GM19452 (cell line): Measurements from ENCODE around the gene DPM1.
A peak's percentile ranks its signal among the peaks of the same experiment; 100 is the strongest.

Source experiments
- ATAC-seq: cut with Tn5 transposase; IDR thresholded peaks from one replicate; pipeline ENCODE4 v1.9.1; 2021; ENCODE audit not compliant: unreplicated experiment

DPM1 gene

DNA sequence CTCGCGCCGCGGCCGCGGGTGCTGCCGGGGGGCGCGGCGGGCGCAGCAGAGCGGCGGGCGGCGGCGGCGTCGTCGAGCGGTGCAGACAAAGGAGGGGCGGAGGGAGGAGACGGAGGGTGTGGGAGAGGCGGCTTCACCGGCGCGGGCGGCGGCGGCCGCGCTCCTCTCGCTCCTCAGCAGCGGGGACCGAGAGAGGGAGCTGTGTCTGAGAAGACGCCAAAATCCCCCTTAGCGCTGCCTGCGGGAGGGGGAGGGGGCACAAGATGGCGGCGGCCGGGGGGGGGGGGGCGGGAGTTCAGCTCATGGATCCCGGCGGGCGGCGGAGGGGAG, 27.4 kb downstream of the DPM1 start:
- ATAC-seq = no peak

DNA sequence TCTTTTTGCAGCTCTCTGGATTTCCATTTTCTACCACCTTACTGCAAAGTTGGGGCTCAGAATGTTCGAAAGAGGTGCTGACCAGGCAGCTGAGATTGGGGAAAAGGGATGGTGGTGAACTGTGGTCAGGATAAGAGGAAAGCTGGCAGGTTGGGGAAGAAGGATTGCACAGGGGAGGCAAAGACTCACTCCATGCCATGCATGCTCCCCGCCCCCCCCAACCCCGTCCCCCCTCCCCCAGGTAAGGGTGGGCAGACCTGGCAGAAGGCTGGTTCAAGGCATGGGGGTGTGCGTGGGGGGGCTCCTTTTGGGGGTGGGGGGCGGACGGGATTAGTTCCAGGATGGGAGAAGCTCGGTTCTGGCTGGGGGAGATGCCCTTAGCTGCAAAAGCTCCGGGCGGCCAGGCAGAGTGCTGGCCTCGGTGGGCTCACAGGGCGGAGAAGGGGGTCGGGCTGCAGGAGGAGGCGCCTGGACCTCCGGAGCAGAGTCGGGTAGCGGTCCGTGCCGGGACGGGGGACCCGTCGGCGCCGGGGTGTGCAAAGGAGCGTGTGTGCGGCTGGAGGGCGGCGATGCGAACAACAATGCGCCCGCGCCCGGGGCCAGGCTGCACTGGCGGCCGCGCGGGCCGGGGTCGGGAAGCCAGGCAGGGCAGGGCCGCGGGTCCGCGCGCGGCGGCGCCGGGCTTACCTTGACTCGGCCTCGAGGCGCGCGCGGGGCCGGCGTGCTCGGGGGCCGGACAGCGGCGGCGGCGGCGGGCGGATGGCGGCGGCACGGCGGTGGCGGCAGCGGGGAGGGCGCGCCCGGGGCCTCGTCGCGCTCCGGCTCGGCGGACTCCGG, 28.0 kb downstream of the DPM1 start:
- no peak for ATAC-seq

DNA sequence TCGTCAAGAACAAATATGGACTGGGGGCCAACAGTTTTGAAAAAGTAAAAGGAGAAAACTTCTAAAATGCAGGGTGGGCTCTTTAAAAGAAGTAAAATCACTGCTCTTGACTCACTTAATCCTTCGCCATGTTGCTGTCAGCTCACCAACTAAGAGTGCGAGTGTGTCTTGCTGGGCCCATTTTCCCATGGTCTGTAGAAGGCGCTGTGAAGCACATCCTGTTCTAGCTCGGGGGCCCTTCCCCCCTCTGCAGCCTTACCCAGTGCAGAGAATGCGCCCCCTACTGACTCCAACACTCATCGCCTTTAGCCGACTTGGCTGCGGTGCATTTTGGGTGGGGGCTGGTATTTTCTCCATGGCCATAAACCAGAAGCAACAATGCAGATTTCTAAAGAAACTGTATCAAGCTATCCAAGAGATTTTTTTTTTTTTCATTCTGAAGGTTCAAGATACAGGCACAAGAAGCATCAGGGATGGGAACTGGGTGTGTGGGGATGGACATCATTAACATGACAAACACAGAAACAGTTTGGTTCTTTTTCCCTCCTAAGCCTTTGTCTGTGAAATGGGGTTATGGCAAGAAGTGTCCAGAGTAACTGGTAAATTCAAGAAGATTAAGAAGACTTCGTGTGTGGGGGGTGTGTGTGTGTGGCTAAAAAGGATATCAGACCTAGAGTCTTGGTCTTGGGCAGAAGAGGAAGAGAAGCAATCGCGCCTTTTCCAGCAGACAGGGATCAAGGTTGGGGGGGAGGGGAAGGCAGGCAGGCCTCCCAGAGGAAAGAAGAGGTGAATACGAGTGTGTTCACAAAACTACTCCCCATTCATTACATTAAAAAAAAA, 28.8 kb downstream of the DPM1 start:
- ATAC-seq = peak; percentile 60

DNA sequence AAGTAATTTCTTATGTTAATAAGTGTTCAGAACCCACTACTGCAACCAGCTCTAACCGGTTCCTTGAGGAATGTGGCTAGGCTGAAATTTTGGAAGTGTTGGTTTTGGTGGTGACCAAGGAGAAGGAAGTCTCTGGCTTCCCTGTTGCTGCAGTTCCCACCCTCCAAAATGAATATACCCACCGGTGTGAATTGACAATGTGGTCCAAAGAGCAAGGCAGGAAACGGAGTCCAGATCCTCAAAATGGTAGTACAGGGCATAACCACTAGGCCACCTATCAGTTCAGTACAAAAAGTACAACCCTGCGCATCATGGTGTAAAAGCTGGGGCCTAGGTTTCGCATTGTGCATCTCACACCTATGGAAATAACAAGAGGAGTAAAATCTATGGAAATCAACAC, 29.9 kb downstream of the DPM1 start:
- no peak for ATAC-seq

DNA sequence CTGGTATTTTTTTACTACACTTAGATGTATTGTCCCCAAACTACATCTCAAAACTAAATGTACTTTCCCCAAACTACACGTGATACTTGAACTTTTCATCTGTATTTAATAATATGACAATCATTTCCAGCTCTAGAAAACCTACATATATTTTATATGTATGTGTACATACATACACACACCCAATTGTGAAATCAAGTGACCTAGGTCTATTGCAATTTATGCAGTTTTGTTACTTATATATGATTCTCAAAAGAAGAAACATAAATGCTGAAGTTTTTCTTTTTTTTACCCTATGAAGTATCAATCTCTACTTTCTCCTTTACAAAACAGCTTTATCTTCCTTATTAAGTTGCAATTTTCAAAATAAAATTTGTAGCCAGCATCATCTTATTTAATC, 31.8 kb downstream of the DPM1 start:
- ATAC-seq = no peak

DNA sequence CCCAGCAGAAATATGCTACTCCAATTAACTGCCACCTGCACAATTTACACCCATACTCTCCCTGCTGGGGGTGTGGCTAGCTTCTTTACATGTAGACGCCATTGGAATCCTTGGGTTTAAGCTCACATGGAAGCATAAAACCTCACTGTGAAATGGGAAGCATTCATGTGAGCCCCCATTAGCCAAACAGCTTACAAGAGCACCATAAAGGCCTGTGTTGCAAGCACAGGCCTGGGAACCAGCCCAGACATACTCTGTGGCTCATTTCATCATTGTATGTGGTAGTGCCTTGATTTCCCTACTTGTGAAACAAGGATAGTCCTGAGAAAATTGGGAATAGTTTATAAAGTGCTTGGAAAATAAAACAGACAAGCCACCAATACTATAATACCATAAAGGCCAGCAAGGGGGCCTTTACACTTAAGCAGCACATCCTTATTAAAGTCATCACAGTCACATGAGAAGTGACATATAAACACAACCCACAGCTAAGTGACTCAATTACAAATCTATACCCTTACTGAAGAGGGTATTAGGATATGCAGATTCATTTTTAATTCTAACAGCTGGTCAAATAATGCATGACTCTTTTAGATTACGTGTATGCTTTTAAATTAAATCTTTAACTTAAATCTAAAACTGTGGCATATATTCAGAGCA, 33.9 kb downstream of the DPM1 start:
- ATAC-seq = no peak

DNA sequence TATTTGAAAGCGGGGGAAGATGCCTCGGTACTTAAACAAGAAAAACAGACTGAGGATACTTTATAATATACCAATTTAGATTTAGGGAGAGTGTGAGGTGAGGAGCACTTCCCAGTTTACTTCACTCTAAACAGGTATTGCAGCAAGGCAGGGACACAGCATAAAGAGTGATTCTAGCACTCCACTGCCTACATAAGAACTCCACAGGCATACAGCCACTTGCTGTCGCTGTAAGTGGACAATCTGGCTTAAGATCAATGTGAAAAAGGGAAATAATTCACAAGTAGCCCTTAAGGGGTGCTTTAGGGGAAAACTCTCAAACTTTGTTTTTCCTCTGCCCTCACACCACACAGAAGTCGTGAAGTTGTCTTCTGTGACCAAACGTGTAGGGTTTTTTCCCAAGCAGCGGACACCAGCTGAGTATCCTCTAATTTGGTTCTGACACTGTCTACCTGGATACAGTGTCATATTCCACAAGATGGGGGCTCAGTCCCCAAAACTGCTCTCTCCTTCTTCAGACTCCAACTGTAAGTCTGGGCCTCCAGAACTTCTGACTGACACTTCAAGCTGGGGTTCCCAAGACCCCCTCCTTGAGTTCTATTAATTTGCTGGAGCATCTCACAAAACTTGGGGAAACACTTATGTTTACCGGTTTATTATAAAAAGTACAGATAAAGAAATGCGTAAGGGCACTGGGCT, 36.4 kb downstream of the DPM1 start:
- no peak for ATAC-seq

DNA sequence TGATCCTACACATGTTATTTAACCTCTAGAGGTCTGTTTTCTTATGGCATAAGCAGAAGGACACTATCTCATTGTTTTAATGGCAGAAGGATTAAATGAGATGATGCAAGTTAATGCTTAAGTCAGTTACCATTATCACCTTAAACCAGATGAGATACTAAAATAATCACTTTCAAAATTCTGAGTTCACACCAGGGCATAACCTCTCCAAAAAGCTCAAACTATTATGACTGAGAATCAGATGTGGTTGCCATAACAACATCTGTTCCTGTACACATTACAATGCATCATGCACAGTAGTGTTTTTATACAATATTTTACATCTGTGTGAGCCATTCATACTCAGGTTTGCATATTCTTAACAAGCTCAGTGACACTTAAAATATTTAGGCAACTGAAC, 37.3 kb downstream of the DPM1 start:
- no peak for ATAC-seq

DNA sequence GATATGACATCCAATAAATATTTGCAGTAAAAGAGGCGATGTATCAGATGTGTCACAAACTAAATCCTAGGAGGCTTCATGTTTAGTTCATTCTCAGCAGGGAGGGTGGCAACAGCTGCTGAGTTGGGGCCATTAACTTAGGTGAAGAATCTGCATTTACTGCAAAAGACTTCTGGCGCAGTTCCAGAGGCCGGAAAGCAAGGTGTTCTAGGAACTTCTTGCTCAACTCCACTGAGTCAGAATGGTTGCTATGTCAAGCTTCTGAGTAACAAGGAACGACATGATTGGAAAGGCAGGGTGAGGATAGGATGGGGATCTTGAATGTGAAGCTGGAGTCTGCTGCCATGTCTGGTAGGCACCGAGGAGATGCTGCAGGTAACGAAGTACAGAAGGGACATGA, 38.8 kb downstream of the DPM1 start:
- no peak for ATAC-seq

DNA sequence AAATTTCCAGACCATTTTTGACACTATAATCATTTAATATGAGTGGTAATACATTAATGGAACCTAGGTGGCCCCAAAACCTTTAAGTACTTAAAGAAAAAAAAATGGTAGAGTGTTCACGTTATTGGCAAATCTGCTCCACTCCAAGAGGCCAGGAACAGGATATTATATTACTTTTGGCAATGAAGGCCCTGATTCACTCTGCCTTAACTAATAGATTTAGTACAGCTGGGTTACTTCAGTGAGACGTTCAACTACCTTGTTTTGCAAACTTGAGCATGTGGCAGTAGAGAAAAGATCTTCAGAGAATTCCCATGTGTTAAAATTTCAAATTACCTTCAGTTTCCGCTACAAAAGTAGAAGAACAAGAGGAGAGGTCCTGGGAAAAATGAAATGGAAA, 39.9 kb downstream of the DPM1 start:
- ATAC-seq = no peak

DNA sequence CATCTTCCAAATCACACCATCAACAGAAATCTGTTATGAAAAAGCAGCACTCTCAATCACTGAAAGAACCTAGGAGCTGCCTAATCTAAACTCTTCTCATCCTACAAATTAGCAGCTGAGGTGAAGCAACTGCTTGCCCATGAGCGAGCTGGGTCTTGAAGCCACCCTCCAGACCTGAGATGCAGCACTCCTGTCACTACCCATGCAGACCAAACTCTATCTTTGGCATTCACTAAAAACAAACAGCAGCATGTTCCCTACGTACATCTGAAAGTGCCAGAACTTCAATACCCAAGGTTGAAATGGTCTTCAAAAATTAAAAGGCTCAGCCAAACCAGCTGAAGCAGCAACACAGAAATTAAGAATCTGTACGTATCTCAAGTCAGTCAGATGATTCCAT, 41.4 kb downstream of the DPM1 start:
- ATAC-seq = no peak

DNA sequence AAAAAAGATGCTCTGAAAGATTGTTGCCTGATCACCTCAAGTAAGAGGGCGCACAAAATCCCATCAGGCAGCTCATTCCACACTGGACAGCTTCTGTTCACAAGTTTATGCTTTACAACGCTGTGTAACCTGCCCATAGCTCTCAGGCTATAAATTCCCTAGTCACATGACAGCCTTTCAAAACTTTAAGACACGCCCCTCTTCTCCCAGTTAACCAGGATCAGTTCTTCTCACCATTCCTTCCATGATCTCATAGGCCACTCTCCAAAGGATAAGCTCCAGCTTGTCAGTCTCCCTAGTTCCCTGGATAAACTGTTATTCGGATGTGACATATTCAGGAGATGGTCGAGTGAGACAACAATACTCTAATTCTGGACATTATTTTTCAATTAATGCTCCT, 42.1 kb downstream of the DPM1 start:
- no peak for ATAC-seq

DNA sequence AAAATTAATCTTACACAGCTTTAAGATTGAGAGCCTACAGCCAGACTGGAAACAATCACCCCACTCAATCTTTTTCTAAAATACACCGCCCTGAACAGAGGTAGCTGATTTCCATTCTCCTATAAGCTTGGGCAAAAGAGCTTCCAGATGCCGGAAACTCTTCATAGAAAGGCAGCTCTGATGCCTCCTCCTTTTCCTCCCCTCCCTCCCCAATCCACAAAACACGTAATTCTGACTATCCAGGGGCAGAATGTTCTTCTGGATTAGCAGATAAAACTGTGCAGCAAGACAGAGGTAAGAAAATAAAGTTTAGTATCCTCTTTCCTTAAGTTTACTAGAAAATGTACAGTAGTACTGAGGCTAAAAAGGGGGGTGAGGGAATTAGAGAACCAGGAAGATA, 42.9 kb downstream of the DPM1 start:
- no peak for ATAC-seq

DNA sequence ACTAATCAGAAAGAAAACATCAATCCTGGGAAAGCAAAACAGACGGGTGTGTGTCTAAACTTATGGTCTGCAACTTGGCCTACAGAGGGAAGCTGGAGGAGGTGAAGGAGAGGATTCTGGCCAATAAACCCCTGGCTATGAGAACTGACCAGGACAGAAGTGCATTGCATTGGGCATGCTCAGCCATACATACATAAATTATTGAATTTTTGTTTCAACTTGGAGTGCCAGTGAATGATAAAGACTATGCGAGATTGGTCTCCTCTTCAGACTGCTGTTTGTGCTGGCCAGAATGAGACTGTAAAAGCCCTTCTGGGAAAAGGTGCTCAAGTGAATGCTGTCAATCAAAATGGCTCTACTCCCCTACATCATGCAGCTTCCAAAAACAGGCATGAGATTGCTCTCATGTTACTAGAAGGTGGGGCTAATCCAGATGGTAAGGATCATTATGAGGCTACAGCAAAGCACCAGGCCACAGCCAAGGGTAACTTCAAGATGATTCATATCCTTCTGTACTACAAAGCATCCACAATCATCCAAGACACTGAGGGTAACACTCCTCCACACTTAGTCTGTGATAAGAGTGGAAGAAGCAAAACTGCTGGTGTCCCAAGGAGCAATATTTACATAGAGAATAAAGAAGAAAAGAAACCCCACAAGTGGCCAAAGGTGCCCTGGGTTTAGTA, 44.5 kb downstream of the DPM1 start:
- no peak for ATAC-seq

DNA sequence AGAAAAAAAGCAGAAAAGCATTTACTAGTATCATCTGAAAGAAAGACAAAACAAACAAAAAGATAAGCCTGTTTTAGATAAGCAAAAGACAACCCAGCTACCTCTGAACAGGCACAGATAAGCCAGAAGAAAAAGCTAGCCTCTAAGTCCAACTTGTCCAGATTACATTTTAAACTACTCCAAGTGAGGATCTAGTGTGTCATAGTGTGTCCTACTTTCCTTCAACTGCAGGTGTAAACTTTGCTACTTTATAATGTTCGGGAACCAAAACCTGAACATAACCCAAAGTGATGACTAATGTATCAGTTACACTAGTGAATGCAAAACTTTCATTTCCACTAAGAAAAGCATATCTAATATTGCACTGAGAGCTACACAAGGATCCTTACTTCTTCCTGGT, 46.6 kb downstream of the DPM1 start:
- ATAC-seq = no peak

DNA sequence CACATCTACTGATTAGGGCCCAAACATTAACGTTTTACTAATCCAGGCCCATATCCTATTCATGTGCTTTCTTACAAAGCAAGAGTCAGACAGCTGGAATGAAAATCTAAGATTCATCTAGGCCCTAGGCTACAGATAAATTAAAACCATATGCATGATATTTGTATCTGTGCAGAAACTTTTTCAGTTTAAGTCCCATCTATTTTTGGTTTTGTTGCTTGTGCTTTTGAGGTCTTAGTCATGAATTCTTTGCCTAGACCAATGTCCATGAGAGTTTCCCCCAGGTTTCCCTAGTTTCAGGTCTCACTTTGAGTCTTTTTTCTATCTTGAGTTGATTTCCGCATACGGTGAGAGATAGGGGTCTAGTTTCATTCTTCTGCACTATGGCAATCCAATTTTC, 47.3 kb downstream of the DPM1 start:
- no peak for ATAC-seq

DNA sequence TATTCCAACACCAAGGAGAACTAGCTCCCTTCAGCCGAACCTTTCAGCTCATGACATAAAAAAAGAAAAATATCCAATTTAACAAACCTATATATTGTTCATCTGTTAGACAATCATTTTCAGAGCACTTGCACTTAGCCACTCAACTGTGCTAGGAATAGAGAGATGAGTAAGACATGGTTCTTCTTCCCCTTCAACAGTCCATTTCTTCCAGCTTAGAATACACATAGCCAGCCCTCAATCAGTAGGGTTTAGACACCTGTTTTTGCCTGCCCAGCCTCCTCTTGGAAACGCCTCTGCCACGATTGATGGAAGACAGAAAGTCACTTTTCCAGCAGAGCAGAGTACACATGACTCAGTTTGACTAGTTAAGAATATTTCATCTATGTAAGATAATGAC, 48.9 kb downstream of the DPM1 start:
- no peak for ATAC-seq

DNA sequence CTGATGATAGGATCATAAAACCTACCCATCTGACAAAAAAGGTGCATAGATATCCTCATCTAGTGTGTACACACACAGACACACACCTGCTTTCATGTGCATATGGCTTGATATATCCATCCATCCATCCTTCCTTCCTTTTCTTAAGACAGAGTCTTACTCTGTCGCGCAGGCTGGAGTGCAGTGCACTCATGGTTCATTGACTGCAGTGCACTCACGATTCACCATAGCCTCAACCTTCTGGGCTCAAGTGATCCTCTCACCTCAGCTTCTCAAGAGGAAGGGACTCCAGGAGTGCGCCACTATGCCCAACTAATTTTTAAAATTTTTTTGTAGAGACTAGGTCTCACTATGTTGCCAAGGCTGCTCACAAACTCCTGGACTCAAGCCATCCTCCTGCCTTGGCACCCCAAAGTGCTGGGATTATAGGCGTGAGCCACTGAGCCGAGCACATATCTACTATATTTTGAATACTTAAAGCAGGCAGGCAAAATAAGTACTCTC, 54.2 kb downstream of the DPM1 start:
- ATAC-seq = no peak

DNA sequence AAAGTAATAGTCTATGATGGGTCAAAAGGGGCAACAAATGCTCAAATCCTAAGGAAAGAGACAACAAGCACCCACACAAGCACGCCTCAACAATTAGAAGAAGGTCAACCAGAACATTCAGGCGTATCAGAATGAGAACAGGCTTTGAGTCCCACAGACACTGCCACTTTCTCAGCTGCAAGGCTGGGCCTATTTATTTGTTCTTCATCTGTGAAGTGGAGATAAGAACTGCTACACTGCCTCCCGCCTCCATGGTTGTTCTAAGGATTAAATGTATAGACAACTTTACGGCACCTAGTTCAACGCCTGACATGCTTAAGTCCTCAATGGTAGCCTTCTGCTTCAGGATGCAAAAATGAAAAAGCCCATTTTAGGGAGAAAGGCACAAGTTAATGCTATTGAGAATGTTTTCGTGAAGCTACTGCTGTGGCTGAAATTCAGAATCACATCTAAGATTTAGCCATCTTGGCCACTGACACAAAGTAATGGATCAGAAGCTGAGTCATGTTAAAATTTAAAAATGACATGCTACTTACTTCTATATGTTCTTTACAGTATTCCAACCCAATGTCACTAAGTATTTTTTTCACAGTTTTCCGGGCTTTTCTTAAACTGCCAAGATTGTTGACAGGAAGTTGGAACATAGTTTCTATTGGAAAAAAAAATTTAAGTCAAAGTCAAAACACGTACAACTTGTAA, 54.8 kb downstream of the DPM1 start:
- ATAC-seq = no peak

DNA sequence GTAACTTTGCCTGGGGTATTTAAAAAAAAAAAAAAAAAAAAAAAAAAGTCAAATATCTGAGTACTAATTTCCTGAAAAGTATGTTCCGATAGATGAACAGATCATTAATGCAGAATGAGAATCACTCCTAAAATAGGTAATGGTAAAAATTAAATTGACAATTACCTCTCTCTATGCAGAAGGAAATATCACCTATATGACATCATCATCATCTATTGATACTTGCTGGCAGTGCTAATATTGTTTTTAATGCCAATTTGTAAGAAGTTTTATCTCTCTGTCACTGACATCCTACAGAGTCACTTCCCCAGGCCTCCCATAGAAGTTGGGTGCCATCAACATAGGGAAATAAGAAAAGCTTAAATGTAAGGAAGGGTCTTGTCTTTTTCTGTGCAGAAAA, 57.0 kb downstream of the DPM1 start:
- ATAC-seq = no peak
